HG03159 (cell line): ENCODE measurements around the gene RUNX2.

Experiments used
- ATAC-seq: cut with Tn5 transposase; IDR thresholded peaks from one replicate; pipeline ENCODE4 v1.9.1; 2021; ENCODE audit warnings: mild to moderate bottlenecking, moderate library complexity; ENCODE audit not compliant: unreplicated experiment

RUNX2 gene

DNA sequence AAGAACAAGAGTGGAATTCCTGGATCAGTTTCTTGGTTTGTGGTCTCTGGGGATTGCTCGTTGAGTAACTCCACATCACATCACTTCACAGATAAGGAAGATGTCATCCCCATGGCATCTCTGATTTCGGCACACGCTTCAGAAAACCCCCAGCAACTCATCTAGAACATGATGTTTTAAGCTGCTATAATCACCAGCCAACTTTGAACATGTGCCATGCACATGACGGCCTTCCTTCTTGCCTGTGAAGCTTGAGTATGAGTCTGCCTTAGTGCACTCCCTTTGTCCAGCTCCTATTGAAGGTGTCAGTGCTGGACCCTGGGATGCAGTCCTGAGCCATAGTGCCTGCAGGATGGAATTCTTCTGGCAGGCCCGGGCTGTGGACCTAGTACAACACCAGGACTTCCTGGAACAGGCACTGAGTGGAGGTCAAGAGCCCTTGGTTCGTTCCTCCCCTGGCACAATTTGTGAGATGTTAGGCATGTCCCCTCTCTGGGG is 281.1 kb downstream of the RUNX2 start:
- ATAC-seq = no peak

DNA sequence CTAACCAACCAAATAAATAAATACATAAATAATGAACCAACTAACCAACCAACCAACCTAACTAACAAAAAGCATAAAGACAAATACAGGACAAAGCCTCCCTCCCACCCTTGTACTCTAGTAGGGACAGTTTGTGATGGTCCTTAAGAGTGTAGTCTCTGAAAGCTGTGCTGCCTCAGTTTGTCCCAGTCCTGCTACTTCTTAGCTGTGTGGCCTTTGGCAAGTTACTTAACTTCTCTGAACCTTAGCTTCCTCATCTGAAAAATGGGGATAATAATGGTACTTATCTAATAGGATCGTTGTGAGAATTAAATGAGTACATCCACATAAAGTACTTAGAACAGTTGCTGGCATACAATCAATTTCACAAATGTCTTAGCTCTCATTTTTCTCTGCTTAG is 282.2 kb downstream of the RUNX2 start:
- ATAC-seq = no peak

DNA sequence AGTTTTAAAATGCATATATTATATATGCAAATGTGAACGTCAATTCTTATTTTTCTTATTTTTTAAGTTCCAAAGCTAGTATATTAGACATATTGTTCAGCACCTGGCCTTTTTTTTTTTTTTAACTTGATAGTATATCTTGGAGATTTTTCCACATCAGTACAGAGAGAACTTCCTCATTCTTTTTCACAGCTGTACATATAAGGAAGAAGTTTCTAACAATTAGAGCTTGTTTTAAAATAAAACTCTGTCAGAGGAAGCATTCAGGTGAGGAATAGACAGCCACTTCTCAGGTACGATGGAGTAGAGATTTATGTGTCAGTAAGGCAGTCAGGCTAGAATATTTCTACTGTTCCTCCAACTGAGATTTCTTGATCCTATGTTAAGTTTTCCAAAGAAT is 282.7 kb downstream of the RUNX2 start:
- no peak for ATAC-seq

DNA sequence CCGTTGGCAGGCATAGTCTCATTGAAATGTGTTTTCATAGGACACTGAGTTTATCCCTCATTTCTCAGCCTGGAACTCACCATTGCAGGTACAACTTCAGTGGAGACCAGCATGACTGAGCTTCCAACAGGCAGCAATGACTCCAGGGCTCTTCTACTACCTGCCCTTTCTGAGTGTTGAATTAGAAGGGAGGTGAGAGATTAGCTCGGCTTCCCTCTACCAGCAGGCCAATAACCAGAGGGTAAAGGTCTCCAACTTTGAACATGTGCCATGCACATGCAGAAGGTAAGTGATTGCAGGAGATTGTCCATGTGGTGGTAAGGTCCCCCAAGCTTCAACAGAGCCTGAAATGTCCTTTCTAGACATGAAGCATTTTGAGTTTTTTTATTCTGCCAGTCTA is 283.4 kb downstream of the RUNX2 start:
- no peak for ATAC-seq

DNA sequence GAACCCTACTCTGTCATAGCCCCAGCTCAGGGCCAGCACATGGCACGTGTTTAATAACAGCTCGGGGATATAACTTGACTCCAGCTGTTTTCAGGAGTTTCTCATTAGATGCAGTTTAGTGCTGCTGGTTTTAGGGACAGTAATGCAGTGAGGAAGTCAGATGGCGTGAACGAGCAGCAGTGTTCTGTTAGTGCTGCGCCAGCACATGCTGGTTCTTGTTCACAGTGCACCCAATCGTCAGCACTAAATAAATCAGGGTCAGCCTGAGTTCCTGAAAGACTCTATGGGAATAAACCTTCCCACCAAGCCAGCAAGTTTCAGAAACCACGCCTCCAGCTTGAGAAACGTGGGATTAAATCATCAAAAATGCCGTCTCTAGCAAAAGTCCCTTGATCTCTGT is 285.5 kb downstream of the RUNX2 start:
- ATAC-seq = no peak

DNA sequence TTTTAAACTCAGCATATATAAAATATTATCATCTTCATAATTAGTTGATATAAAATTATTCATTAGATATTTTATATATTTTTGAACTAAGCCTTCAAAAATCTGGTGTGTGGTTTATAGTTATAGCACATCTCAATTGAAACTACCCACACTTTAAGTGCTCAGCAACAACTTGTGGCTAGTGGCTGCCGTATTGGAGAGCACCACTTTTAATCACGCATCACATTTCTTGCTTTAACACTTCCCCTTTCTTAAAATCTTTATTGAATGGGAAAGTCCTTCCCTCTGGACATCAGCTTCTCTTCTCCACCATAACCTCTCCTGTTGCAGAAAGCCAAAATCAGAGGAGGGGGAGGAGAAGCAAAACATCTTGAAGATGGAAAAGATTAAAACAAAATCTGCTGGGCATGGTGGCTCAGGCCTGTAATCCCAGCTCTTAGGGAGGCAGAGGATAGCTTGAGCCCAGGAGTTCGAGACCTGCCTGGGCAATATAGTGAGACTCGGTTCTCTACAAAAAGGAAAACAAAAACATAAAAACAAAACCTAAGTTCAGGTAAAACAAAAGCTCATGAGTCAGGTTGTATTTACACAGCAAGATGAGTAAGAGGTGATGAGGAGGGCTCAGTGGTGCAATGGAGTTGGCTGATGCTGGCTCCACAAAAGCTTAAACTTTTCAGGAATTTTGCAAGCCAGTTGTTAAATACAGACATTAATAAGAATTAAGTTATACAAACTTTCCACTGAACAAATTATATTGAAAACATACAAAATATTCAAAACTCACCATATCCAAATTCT is 286.6 kb downstream of the RUNX2 start:
- ATAC-seq = no peak

DNA sequence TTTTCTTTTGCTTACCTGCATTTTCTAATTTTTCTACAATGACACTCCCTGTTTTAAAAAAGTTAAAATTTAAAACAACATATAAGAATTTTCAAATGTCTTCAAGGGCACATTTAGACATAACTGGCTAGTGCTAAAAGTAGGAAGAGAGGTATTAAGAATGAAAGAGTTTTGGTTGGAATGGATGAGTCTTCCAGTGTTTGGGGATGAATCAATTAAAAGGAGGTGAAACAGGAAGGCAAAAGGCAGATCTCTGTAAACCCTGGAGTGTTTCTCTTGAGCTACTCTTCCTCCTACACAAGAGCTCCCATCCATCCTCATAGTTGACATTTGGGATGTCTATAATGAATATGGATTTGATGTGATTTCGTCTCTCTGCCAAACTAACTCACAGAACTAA is 288.1 kb downstream of the RUNX2 start:
- no peak for ATAC-seq

DNA sequence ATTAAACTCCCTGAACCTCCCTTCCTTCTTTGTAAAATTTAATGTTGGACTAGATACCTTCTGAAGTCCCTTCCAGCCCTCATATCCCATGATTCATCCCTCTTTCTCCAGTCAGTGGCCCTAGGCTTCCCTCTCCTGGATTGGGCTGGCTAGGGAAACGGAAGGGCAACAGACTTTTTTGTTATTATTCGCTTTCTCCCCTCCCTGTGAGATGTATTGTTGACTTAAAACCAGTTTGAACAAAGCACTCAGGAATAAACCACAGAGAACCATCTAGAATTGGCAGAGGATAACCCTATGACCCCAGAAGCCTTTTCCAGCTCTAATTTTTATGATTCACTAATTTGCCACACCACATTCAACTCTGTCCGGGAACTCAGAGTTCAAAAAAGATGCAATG is 289.3 kb downstream of the RUNX2 start:
- ATAC-seq = no peak

DNA sequence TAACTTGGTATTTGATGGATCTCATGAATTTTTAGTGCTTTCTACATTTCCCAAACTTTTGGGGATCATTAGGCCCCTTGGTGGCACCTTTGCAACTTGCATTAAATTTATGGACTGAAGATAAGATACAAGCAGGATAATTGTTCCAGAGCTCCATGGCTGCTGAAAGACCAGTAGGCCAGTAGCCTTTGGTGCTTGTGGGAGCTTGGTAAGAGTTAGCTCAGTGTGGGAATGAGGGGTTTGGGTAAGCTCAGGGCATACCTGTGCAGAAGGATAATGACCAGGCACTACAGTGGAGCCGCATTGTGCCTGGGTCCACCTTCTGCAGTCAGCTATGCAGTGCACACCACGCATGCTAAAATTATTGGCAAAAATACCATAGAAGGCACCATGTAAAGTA is 290.1 kb downstream of the RUNX2 start:
- ATAC-seq = no peak

DNA sequence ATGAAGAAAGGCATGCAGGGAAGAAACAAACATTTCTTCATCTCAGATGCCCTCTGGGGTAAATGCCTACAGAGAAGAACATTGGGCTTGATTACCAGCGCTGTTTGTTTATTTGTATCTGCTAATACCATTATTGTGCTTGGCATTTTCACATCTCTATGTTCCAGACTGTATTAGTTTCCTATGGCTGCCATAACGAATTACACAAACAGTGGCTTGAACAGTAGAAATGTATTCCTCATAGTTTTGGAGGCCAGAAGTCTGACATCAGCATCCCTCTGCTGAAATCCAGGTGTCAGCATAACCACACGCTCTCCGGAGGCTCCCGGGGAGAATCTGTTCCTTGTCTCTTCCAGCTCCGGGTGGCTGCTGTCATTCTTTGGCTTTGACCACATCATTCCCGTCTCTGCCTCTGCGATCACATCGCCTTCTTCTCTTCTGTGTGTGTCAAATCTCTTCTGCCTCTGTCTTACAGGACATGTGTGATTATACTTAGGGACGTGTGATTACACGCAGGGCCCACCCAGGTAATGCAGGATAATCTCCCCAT is 291.2 kb downstream of the RUNX2 start:
- ATAC-seq = no peak

DNA sequence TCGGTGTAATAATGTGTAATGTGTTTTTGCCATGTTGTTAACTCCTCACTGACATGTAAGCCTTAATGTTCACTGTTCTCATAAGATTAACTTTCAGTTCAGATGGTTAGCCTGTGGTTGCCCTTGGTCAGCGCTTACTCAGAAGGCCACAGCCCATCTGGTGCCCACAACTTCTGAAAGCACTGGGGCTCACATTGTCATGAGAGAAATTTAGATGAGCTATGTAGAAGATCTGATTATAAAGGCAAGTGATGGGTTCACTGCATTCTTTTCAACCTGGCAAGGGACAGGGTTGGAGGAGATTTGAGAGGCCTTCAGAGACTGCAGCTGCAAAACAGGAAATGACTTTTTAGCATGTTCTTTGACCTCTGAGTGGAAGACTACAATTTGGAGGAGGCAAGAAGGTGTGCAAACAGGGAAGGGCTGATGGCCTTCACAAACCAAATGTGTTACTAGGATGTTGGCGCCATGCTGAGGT is 291.9 kb downstream of the RUNX2 start:
- no peak for ATAC-seq

DNA sequence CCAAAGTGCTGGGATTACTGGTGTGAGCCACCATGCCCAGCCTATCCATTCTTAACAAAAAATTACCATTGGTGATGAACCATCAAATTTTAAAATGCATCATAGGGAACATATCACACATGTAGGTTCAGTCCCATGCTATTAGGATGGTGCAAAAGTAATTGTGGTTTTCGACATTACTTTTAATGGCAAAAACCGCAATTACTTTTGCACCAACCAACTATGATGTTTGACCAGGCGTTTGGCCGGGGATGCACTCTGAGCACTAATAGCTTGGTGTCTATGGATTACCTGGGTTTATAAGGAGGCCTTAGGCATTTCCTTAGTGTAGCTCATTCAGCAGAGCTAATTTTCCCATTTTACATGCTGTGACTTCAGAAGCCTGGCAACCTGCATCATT is 296.1 kb downstream of the RUNX2 start:
- ATAC-seq = no peak

DNA sequence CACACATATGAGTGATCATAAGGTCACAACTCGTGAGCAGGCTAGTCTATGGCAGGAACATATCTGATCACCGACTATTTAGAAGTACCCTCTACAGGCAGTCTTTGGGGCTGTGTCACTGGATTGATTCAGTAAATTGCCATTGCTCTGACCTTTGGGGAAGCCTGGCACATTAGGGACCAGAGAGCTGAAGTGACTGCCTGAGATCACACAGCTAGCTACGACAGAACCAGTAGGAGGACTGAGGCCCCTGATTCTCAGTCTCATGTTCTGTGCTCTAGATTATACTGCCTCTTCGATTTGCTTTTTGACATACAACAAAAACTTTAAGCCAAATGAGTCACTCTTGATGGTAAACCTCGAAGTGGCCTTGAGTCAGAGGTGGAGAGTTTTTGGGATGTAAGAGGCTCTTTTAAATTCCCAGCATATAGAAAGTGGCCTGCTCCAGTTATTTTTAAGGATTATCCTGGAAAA is 297.1 kb downstream of the RUNX2 start:
- ATAC-seq = no peak

DNA sequence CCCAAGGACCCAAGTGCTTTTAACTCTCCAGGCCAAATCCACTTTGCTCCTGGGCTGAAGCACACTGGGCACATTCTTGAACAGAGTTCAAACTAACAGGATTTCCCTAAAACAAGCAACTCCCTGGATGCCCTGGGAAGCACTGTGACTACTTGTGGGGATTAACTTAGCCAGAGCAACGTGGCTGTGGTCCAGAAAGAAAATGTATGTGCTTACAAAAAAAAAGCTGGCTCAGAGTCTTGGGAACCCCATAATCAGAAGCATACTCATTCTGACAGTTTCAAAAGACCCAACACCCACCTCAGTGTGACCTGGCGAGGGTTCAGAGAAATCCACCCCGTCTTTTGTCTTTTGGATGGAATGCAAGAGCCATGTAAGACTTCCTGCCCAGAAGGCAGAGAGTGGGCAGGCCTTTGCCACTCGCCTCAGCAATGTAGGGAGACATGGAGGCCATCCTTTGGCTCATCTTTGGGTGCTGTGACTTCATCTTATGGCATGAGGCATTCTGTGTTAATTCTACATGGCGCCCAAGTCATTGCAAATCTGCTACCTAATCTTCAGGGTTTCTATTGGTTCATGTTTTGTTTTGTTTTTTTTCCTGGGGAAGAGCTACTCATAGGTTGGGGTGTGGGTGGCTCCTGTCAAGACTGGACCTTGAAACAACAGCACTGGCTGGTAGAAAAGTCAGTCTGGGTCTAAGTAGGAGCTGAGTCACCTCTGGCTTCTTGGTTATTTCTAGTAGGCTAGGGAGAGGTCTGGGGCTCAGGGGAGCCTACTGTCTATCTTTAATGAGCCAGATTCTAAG is 298.2 kb downstream of the RUNX2 start:
- ATAC-seq = no peak

DNA sequence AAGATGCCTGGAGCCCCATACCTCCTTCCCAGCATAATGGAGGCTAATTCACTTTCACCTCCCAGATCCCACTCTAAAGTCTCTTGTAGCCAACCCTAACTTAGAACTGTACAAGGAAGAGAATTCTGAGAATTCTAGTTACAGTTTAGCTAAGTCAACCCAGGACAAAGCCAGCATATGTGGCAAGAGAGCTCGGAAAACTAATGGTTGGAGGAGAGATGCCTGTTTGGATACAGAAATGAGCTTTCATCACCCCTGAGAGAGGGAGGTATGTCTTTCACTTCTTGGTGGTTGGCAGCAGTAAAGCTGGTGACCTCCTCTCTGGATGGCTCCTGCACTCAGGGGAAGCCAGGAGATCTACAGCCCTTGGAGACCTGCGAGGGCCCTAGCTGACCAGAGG is 302.2 kb downstream of the RUNX2 start:
- no peak for ATAC-seq

DNA sequence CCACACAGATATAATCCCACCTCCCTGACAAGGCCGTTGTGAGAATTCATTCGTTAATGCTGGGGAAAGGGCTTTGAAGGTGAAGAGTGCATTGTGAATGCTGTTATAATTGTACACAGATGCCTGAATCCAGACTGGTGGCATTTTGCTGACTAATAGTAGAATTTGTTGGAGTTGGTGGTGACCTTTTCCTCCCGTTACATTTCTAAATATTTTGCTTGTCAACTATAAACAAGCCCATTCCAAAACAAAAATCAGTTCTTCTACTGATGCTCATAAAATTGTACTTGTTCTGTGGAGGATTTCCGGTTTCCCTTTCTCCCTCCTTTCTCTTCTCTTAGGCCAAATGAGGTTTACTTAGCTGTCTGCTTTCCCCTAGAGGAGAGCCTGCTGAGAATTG is 302.7 kb downstream of the RUNX2 start:
- no peak for ATAC-seq

DNA sequence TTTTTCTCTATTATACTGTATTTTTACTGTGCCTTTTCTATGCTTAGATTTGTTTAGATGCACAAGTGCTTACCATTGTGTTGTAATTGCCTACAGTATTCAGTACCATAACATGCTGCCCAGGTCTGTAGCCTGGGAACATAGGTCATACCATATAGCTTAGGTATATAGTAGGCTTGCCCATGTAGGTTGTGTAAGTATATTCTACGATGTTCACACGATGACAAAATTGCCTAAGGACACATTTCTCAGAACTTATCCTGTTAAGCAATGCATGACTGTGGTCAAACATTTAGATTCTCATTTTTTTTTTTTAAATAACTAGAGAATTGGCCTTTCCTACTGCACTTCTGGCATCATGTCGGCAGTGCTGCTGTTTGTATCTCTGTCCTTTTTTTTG is 303.3 kb downstream of the RUNX2 start:
- ATAC-seq = no peak

DNA sequence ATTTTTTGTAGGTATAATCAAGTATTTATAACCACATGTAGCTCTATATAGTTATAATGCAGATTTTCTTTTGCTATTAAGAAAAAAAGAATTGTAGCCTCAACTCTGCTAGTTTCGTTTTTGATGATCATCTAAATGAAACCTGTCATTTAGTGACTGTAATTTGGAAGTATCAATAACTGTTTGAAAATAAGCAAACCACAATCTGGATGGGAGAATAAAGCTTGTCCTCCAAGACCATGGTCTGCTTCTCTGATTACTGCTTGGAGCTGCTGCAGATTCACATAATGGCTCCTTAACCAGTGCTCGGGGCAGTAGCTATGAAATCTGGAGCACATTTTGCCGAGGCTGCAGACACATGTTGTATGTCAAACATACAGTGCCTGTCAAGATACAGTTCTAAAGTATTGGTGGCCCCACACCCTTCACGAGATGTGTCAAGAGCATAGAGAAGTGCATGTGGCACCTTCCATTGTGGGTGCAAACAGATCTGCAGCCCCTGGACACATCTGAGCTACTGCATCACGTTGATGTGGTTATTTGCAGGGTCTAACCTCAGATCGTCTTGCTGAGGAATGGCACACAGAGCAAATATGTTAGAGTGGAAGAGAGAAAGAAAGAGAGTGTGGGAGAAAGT is 305.3 kb downstream of the RUNX2 start:
- ATAC-seq = no peak

DNA sequence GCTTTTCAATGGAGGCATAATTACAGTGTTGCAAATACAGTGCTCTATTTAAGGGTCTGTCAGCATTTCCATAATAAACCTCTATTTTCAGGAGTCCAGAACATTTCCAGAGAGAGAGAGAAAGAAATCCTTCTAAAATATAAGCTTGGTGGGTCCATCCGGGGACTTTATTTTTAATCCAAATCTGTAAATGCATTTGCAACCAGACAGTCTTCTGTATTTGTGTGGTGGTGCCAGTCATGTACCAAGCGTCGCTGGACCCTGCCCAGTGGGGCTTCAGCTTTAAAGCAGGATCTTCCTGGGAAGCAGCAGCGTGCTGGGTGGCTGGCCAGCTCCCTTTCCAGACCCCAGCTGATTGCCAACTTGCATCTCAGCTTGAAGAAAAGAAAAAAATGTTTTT is 306.1 kb downstream of the RUNX2 start:
- no peak for ATAC-seq

DNA sequence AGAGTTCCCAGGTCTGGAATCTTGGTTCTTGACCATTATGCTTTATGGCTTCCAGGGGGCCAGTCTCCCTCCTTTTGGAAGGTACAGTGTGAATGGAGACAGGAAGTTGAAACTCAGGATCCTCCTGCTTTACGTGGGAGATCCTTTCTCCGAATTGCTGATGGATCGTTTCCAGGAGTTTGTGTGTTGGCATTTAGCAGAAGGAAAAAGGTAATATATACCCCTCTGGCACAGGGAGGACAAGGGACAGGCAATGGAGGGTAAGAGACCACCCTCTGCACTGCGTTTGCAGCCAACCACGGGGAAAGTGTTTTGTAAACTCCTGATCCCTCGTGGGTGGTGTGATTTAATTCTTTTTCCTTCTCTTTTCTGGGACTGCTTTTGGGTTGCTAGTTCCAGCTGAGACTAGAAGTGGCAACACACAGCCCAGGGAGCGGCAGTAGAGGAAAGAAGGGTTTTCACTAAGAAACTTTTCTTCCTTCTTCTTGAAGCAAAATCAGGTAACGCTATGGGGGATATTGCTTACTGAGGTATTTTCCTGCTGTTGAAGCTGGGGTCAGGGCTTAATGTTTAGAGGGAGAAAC is 307.2 kb downstream of the RUNX2 start:
- no peak for ATAC-seq

DNA sequence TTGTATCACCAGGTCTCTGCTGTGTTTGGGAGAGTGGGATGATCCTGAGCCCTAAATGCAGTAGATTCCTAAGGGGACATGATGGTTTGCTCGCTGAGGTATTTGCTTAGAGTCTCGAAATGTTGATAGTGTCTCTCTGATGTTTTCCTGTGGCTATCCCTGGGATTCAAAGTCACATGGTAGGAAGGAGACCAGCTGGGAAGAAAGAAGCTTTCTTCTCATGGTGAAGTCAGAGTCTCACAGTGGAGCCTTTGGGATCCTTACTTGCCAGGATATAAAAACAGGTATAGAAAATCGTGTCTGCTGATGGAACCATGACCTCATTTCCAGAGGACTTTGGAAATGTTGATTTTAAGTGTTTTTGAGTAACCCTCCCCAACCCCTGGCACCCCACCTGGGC is 308.9 kb downstream of the RUNX2 start:
- ATAC-seq = no peak
